MM.1S (cell line): ENCODE measurements around the gene ATP5F1D.

Experiments used
- DNase-seq: peaks from one replicate; pipeline ENCODE4 v3.0.0-alpha.2; 2015
- H2AFZ ChIP-seq: fragments of 300-600 bp; sonication (generic); 2 replicates; pipeline ENCODE4 v1.6.0; 2016; ENCODE audit warnings: antibody characterized with exemption, low read length
- H3F3A ChIP-seq: fragments of 300-600 bp; sonication (generic); 2 replicates; pipeline ENCODE4 v1.6.1; 2016; ENCODE audit warnings: mild to moderate bottlenecking, antibody characterized with exemption, low read length, moderate library complexity, mixed read lengths; ENCODE audit not compliant: insufficient read depth
- H3K27ac ChIP-seq: fragments of 300-600 bp; sonication (generic); 2 replicates; pipeline ENCODE4 v1.5.1; 2016; ENCODE audit warnings: mild to moderate bottlenecking, low read length
- H3K27me3 ChIP-seq: fragments of 300-600 bp; sonication (generic); replicated peaks from 2 replicates; pipeline ENCODE4 v1.6.0; 2016; ENCODE audit warnings: low read length; ENCODE audit not compliant: insufficient read depth
- H3K36me3 ChIP-seq: fragments of 300-600 bp; sonication (generic); replicated peaks from 2 replicates; pipeline ENCODE4 v1.6.1; 2016; ENCODE audit warnings: mild to moderate bottlenecking, low read length, mixed read lengths; ENCODE audit not compliant: insufficient read depth
- H3K4me1 ChIP-seq: fragments of 300-600 bp; sonication (generic); 2 replicates; pipeline ENCODE4 v1.6.1; 2016; ENCODE audit warnings: low read length, mixed read lengths
- H3K4me2 ChIP-seq: fragments of 300-600 bp; sonication (generic); 2 replicates; pipeline ENCODE4 v1.6.0; 2016; ENCODE audit warnings: low read depth, low read length
- H3K4me3 ChIP-seq: fragments of 300-600 bp; sonication (generic); 2 replicates; pipeline ENCODE4 v1.5.1; 2016; ENCODE audit warnings: low read length, mixed read lengths
- H3K79me2 ChIP-seq: fragments of 300-600 bp; sonication (generic); 2 replicates; pipeline ENCODE4 v1.6.1; 2016; ENCODE audit warnings: mixed run types, low read length, mixed read lengths
- H3K9ac ChIP-seq: fragments of 300-600 bp; sonication (generic); 2 replicates; pipeline ENCODE4 v1.6.1; 2016; ENCODE audit warnings: low read length, mixed read lengths
- H3K9me2 ChIP-seq: fragments of 300-600 bp; sonication (generic); replicated peaks from 2 replicates; pipeline ENCODE4 v1.6.1; 2016; ENCODE audit warnings: mild to moderate bottlenecking, low read length, mixed read lengths; ENCODE audit not compliant: insufficient read depth
- H3K9me3 ChIP-seq: fragments of 300-600 bp; sonication (generic); replicated peaks from 2 replicates; pipeline ENCODE4 v1.6.1; 2016; ENCODE audit warnings: mild to moderate bottlenecking, low read length, mixed read lengths; ENCODE audit not compliant: insufficient read depth
- H4K20me1 ChIP-seq: fragments of 300-600 bp; sonication (generic); 2 replicates; pipeline ENCODE4 v1.6.1; 2016; ENCODE audit warnings: mild to moderate bottlenecking, low read length, moderate library complexity, mixed read lengths; ENCODE audit not compliant: insufficient read depth
- EZH2 ChIP-seq: fragments of 300-600 bp; sonication (generic); optimal IDR thresholded peaks from 2 replicates; pipeline ENCODE3; 2017; ENCODE audit warnings: low read depth, mild to moderate bottlenecking, antibody characterized with exemption, low read length, mixed read lengths
- EZH2phosphoT487 ChIP-seq: fragments of 300-600 bp; sonication (generic); IDR thresholded peaks from 2 replicates; pipeline ENCODE4 v1.6.1; 2018; ENCODE audit warnings: antibody characterized with exemption, low read length
- TF ChIP-seq, protein P1 (sequence below): fragments of 300-600 bp; sonication (generic); IDR thresholded peaks from 2 replicates; pipeline ENCODE4 v1.5.1; 2016; ENCODE audit warnings: antibody characterized with exemption, low read length, mixed read lengths

ATP5F1D gene

DNA sequence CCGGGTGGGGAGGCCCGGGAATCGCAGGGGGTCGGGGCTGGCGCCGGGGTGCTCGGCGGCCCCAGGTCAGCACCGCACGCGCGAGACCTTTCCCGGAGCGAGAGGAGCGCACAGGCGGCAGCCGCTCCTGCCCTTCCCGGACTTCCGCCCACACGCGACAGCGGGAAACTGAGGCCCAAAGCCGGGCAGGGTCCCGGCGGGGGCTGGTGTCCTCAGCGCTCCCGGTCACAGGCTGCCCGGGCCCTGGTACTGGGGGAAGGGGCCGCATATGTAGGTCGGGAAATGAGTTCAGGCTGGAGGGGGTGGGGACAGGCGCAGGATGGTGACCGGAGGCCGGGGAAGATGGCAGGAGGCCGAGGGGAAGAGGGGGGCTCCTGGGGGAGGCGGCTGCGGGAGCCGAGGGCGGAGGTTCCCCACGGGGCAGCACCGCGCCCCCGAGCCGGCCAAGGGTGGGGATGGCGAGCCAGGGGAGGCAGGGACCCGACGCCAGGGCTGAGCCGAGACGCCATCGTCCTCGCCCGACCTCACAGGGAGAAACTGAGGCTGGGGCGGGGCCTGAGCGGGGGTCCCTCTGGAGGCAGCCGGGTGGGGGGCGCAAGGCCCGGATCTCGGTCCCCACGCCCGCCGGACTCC lies 4.4 kb upstream of the ATP5F1D start:
- Histone ChIP-seq H2AFZ (no peak overlapping the region), H3K4me2 (peak overlapping the region; percentile 27; the same call in 1 of the 2 replicates), H3K27ac (no peak overlapping the region)

DNA sequence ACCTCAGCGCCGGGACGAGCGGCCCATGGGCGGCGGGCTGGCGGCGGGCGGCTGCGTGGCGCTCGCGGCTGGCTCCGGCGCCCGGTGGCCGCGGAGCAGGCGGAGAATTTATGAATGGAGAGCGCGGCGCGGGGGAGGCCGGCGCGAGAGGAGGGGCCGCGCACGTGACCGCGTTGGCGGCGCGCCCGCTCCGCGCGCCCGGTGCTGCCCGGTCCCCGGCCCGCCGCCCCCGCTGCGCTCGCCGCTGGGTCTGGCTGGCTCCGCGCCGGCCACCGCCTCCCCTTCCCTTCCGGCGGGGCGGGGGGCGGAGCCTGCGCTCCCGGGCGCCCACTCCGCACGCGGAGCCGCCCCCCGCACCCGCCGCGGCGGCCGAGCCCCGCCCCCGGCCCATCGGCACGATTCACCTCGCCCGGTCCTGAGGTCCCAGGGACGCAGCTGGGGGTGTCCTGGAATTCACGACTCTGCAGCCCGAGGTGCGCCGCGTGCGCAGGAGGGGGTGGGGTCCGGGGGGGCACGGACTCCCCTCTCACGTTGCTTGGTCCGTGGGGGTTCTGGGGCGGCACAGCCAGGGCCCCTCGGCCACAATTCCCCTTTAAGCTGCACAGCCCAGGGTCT lies 3.7 kb upstream of the ATP5F1D start, which contains the start of gene CBARP:
Gene CBARP, minus strand, starts transcription at position 252 of the 615 bp plus-strand sequence. CDS start 1,905 bp downstream, outside the sequence.
- Histone ChIP-seq H3K4me3 (peak within 1 kb of the TSS; percentile 17; the same call in 1 of the 2 replicates), H3K27ac (no peak within 1 kb of the TSS), H3K36me3 (no peaks in the 10 kb centered on the region), H3K9me2 (no peaks in the 10 kb centered on the region), H2AFZ (no peak within 1 kb of the TSS), H3K27me3 (peaks cover 65% of the 10 kb centered on the region), H4K20me1 (no peaks in the 10 kb centered on the region), H3K9me3 (no peaks in the 10 kb centered on the region), H3K9ac (no peak within 1 kb of the TSS), H3K4me2 (peak within 1 kb of the TSS; percentile 27; the same call in 1 of the 2 replicates), H3F3A (peaks cover 23% of the 10 kb centered on the region), H3K79me2 (peaks cover 12% of the 10 kb centered on the region), H3K4me1 (peaks cover 7% of the 10 kb centered on the region)
- TF ChIP-seq EZH2phosphoT487 (no peak), EZH2 (no peak)
- TF ChIP-seq, protein P1, sequence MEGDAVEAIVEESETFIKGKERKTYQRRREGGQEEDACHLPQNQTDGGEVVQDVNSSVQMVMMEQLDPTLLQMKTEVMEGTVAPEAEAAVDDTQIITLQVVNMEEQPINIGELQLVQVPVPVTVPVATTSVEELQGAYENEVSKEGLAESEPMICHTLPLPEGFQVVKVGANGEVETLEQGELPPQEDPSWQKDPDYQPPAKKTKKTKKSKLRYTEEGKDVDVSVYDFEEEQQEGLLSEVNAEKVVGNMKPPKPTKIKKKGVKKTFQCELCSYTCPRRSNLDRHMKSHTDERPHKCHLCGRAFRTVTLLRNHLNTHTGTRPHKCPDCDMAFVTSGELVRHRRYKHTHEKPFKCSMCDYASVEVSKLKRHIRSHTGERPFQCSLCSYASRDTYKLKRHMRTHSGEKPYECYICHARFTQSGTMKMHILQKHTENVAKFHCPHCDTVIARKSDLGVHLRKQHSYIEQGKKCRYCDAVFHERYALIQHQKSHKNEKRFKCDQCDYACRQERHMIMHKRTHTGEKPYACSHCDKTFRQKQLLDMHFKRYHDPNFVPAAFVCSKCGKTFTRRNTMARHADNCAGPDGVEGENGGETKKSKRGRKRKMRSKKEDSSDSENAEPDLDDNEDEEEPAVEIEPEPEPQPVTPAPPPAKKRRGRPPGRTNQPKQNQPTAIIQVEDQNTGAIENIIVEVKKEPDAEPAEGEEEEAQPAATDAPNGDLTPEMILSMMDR = no peak
- no peak for DNase-seq

More for the DNA sequence above, 4.4 kb upstream of the ATP5F1D start:
- H3K4me1 ChIP-seq = peaks cover 7% of the 10 kb centered on the region
- H3K4me3 ChIP-seq = peak overlapping the region; percentile 17; the same call in 1 of the 2 replicates
- H3K36me3 ChIP-seq = no peaks in the 10 kb centered on the region
- H3K9me2 ChIP-seq = no peaks in the 10 kb centered on the region
- H3K9ac ChIP-seq = no peak overlapping the region
- H3F3A ChIP-seq = peaks cover 23% of the 10 kb centered on the region
- peaks cover 5% of the 10 kb centered on the region for H3K79me2 ChIP-seq
- H4K20me1 ChIP-seq = no peaks in the 10 kb centered on the region
- no peaks in the 10 kb centered on the region for H3K9me3 ChIP-seq
- H3K27me3 ChIP-seq = peaks cover 72% of the 10 kb centered on the region
- DNase-seq = no peak
- TF ChIP-seq, protein P1 = no peak
- TF ChIP-seq EZH2 = peak; percentile 100
- peak; percentile 91 for TF ChIP-seq EZH2phosphoT487

DNA sequence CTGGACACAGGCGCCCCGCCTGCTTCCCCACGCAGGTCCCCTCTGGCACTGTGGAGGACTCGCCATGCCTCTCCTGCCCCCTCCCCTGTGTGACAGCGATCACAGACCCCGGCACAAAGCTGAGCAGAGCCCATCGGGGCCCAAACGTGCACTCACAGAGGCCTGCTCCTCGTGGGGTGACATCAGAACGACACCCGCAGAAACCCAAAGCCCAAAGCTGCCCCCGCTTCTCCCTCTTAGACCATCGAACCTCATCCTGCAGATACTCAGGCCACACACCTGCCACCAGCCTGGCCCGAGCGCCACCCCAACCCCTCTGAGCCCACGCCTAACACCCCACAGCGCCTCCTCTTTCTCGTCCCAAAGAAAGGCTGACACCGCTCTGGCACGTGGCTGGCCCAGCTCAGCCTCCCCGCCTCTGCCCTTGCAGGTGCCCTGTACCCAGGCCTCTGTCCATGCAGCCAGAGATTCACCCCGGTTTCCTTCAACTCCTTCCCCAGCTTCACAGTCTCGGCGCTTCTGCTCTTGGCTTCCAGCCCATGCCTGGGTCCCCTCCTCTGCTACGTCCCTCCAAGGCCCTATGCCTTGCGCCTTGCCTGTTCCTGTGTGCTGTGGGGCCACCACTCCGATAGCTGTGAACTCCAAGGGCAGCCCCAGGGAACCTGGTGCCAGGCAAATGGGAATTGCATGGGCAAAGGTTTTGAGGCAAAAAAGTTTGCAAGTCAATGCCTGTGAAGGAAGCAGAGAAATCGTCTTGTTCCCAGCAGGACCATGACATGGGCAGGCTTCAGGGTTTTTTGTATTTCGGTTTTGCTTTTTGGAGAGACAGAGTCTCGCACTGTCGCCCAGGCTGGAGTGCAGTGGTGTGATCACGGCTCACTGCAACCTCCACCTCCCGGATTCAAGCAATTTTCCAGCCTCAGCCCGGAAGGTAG lies 2.9 kb upstream of the ATP5F1D start:
- no peaks in the 10 kb centered on the region for H4K20me1 ChIP-seq
- no peak overlapping the region for H3K9ac ChIP-seq
- no peaks in the 10 kb centered on the region for H3K36me3 ChIP-seq
- H3K4me2 ChIP-seq = no peak overlapping the region
- H3F3A ChIP-seq = peaks cover 24% of the 10 kb centered on the region
- no peak for DNase-seq
- no peak overlapping the region for H3K27ac ChIP-seq
- no peaks in the 10 kb centered on the region for H3K9me3 ChIP-seq
- no peak for TF ChIP-seq EZH2
- no peak for TF ChIP-seq EZH2phosphoT487
- TF ChIP-seq, protein P1 = no peak
- peaks cover 7% of the 10 kb centered on the region for H3K4me1 ChIP-seq
- peaks cover 57% of the 10 kb centered on the region for H3K27me3 ChIP-seq
- H3K79me2 ChIP-seq = peaks cover 19% of the 10 kb centered on the region
- H3K9me2 ChIP-seq = no peaks in the 10 kb centered on the region
- no peak overlapping the region for H2AFZ ChIP-seq
- H3K4me3 ChIP-seq = no peak overlapping the region
